HEK293 (cell line): ENCODE data around the gene QARS1.

Source experiments
- KLF10 ChIP-seq: fragments of 450-650 bp; IDR thresholded peaks from 2 replicates; pipeline ENCODE4 v1.5.1; 2018; ENCODE audit warnings: missing biosample characterization, mild to moderate bottlenecking, missing genetic modification characterization
- TCF7L2 ChIP-seq: IDR thresholded peaks from 2 replicates; pipeline ENCODE4 v1.6.1; 2011; ENCODE audit warnings: low read depth, mild to moderate bottlenecking, inconsistent platforms, low read length, moderate library complexity, borderline replicate concordance
- ZNF362 ChIP-seq: fragments of 450-650 bp; formaldehyde crosslinking; IDR thresholded peaks from 2 replicates; pipeline ENCODE4 v1.5.1; 2016; ENCODE audit warnings: missing biosample characterization, missing genetic modification characterization
- ZNF510 ChIP-seq: fragments of 450-650 bp; formaldehyde crosslinking; IDR thresholded peaks from 2 replicates; pipeline ENCODE4 v1.5.1; 2018; ENCODE audit warnings: mild to moderate bottlenecking, missing genetic modification characterization, missing biosample characterization; ENCODE audit not compliant: insufficient replicate concordance
- ZNF777 ChIP-seq: fragments of 450-650 bp; formaldehyde crosslinking; IDR thresholded peaks from 2 replicates; pipeline ENCODE4 v1.5.1; 2017; ENCODE audit warnings: missing biosample characterization, missing genetic modification characterization, borderline replicate concordance
- TF ChIP-seq, protein P1 (sequence below): fragments of 450-650 bp; formaldehyde crosslinking; IDR thresholded peaks from 2 replicates; pipeline ENCODE4 v1.5.1; 2016; ENCODE audit warnings: missing biosample characterization, missing genetic modification characterization
- TF ChIP-seq, protein P2 (sequence below): fragments of 450-650 bp; formaldehyde crosslinking; IDR thresholded peaks from 2 replicates; pipeline ENCODE4 v1.5.1; 2016; ENCODE audit warnings: missing biosample characterization, missing genetic modification characterization
- TF ChIP-seq, protein P3 (sequence below): IDR thresholded peaks from 2 replicates; pipeline ENCODE4 v1.6.1; 2011; ENCODE audit warnings: mild to moderate bottlenecking, low read depth, low read length, borderline replicate concordance
- TF ChIP-seq, protein P4 (sequence below): fragments of 450-650 bp; formaldehyde crosslinking; conservative IDR thresholded peaks from 2 replicates; pipeline ENCODE4 v1.5.1; 2016; ENCODE audit warnings: low read depth, missing biosample characterization, missing genetic modification characterization
- TF ChIP-seq, protein P5 (sequence below): fragments of 450-650 bp; formaldehyde crosslinking; IDR thresholded peaks from 2 replicates; pipeline ENCODE4 v1.5.1; 2016; ENCODE audit warnings: missing biosample characterization, missing genetic modification characterization

DNA sequence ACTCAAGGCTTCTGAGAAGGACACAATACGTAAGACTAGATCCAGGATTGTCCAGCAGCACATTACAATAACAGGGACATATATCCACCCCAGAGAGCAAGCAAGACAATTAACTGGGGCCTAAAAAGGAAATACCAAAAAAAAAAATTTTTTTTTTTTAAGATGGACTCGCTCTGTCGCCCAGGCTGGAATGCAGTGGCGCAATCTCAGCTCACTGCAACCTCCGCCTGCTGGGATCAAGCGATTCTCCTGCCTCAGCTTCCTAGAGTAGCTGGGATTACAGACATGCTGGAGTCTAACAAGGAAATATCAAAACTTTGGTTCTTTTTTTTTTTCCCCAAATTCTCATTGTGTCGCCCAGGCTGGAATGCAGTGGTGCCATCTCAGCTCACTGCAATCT, 46.5 kb downstream of the QARS1 start:
- TF ChIP-seq, protein P1, sequence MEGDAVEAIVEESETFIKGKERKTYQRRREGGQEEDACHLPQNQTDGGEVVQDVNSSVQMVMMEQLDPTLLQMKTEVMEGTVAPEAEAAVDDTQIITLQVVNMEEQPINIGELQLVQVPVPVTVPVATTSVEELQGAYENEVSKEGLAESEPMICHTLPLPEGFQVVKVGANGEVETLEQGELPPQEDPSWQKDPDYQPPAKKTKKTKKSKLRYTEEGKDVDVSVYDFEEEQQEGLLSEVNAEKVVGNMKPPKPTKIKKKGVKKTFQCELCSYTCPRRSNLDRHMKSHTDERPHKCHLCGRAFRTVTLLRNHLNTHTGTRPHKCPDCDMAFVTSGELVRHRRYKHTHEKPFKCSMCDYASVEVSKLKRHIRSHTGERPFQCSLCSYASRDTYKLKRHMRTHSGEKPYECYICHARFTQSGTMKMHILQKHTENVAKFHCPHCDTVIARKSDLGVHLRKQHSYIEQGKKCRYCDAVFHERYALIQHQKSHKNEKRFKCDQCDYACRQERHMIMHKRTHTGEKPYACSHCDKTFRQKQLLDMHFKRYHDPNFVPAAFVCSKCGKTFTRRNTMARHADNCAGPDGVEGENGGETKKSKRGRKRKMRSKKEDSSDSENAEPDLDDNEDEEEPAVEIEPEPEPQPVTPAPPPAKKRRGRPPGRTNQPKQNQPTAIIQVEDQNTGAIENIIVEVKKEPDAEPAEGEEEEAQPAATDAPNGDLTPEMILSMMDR (tag by site-specific recombination): no peak
- TF ChIP-seq ZNF510 (tag by site-specific recombination) (no peak), ZNF362 (tag by site-specific recombination) (no peak), ZNF777 (tag by site-specific recombination) (no peak), KLF10 (tag by site-specific recombination) (no peak), TCF7L2 (no peak)
- TF ChIP-seq, protein P2, sequence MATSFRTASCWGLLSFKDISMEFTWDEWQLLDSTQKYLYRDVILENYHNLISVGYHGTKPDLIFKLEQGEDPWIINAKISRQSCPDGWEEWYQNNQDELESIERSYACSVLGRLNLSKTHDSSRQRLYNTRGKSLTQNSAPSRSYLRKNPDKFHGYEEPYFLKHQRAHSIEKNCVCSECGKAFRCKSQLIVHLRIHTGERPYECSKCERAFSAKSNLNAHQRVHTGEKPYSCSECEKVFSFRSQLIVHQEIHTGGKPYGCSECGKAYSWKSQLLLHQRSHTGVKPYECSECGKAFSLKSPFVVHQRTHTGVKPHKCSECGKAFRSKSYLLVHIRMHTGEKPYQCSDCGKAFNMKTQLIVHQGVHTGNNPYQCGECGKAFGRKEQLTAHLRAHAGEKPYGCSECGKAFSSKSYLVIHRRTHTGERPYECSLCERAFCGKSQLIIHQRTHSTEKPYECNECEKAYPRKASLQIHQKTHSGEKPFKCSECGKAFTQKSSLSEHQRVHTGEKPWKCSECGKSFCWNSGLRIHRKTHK (tag by site-specific recombination): no peak
- TF ChIP-seq, protein P3, sequence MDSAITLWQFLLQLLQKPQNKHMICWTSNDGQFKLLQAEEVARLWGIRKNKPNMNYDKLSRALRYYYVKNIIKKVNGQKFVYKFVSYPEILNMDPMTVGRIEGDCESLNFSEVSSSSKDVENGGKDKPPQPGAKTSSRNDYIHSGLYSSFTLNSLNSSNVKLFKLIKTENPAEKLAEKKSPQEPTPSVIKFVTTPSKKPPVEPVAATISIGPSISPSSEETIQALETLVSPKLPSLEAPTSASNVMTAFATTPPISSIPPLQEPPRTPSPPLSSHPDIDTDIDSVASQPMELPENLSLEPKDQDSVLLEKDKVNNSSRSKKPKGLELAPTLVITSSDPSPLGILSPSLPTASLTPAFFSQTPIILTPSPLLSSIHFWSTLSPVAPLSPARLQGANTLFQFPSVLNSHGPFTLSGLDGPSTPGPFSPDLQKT: no peak
- TF ChIP-seq, protein P4, sequence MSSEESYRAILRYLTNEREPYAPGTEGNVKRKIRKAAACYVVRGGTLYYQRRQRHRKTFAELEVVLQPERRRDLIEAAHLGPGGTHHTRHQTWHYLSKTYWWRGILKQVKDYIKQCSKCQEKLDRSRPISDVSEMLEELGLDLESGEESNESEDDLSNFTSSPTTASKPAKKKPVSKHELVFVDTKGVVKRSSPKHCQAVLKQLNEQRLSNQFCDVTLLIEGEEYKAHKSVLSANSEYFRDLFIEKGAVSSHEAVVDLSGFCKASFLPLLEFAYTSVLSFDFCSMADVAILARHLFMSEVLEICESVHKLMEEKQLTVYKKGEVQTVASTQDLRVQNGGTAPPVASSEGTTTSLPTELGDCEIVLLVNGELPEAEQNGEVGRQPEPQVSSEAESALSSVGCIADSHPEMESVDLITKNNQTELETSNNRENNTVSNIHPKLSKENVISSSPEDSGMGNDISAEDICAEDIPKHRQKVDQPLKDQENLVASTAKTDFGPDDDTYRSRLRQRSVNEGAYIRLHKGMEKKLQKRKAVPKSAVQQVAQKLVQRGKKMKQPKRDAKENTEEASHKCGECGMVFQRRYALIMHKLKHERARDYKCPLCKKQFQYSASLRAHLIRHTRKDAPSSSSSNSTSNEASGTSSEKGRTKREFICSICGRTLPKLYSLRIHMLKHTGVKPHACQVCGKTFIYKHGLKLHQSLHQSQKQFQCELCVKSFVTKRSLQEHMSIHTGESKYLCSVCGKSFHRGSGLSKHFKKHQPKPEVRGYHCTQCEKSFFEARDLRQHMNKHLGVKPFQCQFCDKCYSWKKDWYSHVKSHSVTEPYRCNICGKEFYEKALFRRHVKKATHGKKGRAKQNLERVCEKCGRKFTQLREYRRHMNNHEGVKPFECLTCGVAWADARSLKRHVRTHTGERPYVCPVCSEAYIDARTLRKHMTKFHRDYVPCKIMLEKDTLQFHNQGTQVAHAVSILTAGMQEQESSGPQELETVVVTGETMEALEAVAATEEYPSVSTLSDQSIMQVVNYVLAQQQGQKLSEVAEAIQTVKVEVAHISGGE (tag by site-specific recombination): no peak
- TF ChIP-seq, protein P5, sequence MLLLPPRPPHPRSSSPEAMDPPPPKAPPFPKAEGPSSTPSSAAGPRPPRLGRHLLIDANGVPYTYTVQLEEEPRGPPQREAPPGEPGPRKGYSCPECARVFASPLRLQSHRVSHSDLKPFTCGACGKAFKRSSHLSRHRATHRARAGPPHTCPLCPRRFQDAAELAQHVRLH (tag by site-specific recombination): no peak
